ENCODE measurements around the gene NFATC2IP.
"Not testable (repeated sequence)": the region's sequence is repeated elsewhere in the genome, so short reads cannot be mapped to it uniquely, and the experiment has no call there.

DNA sequence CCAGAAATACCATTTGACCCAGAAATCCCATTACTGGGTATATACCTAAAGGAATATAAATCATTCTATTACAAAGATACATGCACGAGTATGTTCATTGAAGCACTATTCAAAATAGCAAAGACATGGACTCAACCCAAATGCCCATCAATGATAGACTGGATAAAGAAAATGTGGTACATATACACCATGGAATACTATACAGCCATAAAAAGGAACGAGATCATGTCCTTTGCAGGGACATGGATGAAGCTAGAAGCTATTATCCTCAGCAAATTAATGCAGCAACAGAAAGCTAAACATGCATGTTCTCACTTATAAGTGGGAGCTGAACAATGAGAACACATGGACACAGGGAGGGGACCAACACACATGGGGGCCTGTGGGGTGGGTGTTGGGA, 24.5 kb upstream of the NFATC2IP start:
- TF ChIP-seq EZH2 (IDR thresholded peaks at IDR 0.05; ENCODE audit: insufficient read depth, low read length) = not testable (repeated sequence)
- TF ChIP-seq, protein P1, sequence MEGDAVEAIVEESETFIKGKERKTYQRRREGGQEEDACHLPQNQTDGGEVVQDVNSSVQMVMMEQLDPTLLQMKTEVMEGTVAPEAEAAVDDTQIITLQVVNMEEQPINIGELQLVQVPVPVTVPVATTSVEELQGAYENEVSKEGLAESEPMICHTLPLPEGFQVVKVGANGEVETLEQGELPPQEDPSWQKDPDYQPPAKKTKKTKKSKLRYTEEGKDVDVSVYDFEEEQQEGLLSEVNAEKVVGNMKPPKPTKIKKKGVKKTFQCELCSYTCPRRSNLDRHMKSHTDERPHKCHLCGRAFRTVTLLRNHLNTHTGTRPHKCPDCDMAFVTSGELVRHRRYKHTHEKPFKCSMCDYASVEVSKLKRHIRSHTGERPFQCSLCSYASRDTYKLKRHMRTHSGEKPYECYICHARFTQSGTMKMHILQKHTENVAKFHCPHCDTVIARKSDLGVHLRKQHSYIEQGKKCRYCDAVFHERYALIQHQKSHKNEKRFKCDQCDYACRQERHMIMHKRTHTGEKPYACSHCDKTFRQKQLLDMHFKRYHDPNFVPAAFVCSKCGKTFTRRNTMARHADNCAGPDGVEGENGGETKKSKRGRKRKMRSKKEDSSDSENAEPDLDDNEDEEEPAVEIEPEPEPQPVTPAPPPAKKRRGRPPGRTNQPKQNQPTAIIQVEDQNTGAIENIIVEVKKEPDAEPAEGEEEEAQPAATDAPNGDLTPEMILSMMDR (IDR thresholded peaks at IDR 0.05; ENCODE audit: insufficient read depth, low read depth, low read length) = not testable (repeated sequence)

Measured in astrocyte (in vitro differentiated cells and primary cell).